Measurements from ENCODE around the gene RAB8A. TPM values are rescaled to one million over a fixed set of nuclear protein-coding genes. Genes with fewer than 3 reads are reported as not detected.

The RAB8A gene
- polyA plus RNA-seq, 3 donors, result 109 to 124 (median 114) TPM

DNA sequence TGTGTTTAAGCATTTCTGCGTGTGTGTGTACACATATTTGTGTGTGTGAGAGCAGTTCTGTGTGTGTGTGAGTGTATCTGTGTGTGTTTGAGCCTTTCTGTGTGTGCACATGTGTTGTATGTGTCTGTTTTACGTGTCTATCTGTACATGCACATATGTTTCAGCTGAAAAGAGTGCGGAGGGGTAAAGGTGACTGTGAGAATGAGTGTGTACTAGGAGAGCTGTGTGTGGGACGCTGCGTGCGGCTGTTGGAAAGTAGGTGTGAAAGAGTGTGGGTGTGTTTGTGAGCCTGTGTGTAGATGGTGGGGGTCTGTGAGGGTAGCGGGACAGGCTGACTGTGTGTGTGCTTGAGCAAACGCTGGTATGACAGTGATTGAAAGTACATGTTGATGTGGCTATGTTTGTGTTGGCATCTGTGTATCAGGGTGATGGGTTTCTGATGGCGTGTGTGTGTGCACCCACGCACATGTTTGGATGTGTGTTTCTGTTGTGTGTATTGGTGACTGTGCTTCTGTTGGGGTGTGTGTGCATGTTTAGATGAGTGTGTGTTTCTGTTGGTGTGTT is 42.9 kb upstream of the RAB8A start:
- Histone ChIP-seq H3K4me1 (ENCODE audit: control insufficient read depth in 1 of 2, insufficient read depth in 2 of 2, low read length in 2 of 2) (peaks cover 15 to 18% of the 10 kb centered on the region in 2 donors), H3K27ac (ENCODE audit: low read depth in 1 of 2, low read length in 2 of 2) (no peak overlapping the region), H3K4me3 (replicated peaks in 1 of 3; ENCODE audit: low read depth in 2 of 3, low read length in 3 of 3) (no peak overlapping the region)

GRCh38 chr19:16069813-16070365 is 41.8 kb upstream of the RAB8A start:
- peak overlapping the region in 1 of 3 experiments; percentile 46 for H3K4me3 ChIP-seq (replicated peaks in 1 of 3; ENCODE audit: low read depth in 2 of 3, low read length in 3 of 3)
- Mint-ChIP-seq H3K4me1 (peaks cover 15% of the 10 kb centered on the region), H3K27ac (peak overlapping the region in 4 of 7 donors; percentile 47 to 84 (median 66)), H3K4me3 (peak overlapping the region; percentile 47 to 73), H3K27me3 (ENCODE audit: low read depth in 3 of 3) (no peaks in the 10 kb centered on the region), H3K36me3 (no peaks in the 10 kb centered on the region), H3K9me3 (no peaks in the 10 kb centered on the region)
- no peaks in the 10 kb centered on the region for H3K27me3 ChIP-seq (ENCODE audit: control insufficient read depth in 2 of 2, insufficient read depth in 2 of 2, low read length in 2 of 2)
- no peaks in the 10 kb centered on the region for H3K79me2 ChIP-seq (ENCODE audit: insufficient read depth, low read length)
- H3K36me3 ChIP-seq (replicated peaks in 1 of 2; ENCODE audit: control insufficient read depth in 1 of 2, insufficient read depth in 2 of 2, low read length in 2 of 2), result no peaks in the 10 kb centered on the region
- no peak for TF ChIP-seq CTCF (IDR thresholded peaks at IDR 0.05)
- intact Hi-C loops (cut with micrococcal nuclease), result loop anchor here (5.0 to 10.0 kb wide), 2 partner anchors 112 to 315 kb away; no protein-coding TSS in a partner anchor
- no peak for DNase-seq
- peak overlapping the region; percentile 52 for H3K4me2 ChIP-seq (replicated peaks; ENCODE audit: extremely low read depth, low read length, poor library complexity, severe bottlenecking)
- peak overlapping the region; percentile 15 to 72 for H3K27ac ChIP-seq (ENCODE audit: low read depth in 1 of 2, low read length in 2 of 2)
- WGBS (ENCODE audit: insufficient coverage), result 96% methylated on average over 9 of the region's 10 CpGs
- peak overlapping the region; percentile 34 for H3K9ac ChIP-seq (ENCODE audit: insufficient read depth, low read length, poor library complexity, severe bottlenecking)
- H3K9me3 ChIP-seq (replicated peaks in 1 of 2; ENCODE audit: control insufficient read depth in 1 of 2, insufficient read depth in 1 of 2, low read length in 2 of 2), result no peaks in the 10 kb centered on the region
- peaks cover 15 to 17% of the 10 kb centered on the region in 2 donors for H3K4me1 ChIP-seq (ENCODE audit: control insufficient read depth in 1 of 2, insufficient read depth in 2 of 2, low read length in 2 of 2)
- H2AFZ ChIP-seq (ENCODE audit: insufficient read depth, low read depth, low read length, poor library complexity, severe bottlenecking), result peak overlapping the region; percentile 82
- no peaks in the 10 kb centered on the region for H4K20me1 ChIP-seq (ENCODE audit: insufficient read depth, low read length)

More for the DNA sequence above, 42.9 kb upstream of the RAB8A start:
- no peak overlapping the region for H3K4me3 Mint-ChIP-seq
- intact Hi-C loops (cut with micrococcal nuclease), result loop anchor here in 1 of 2 donors (5.0 to 10.0 kb wide), 2 partner anchors 114 to 316 kb away; no protein-coding TSS in a partner anchor
- no peaks in the 10 kb centered on the region for H4K20me1 ChIP-seq (ENCODE audit: insufficient read depth, low read length)
- H3K27me3 ChIP-seq (ENCODE audit: control insufficient read depth in 2 of 2, insufficient read depth in 2 of 2, low read length in 2 of 2), result no peaks in the 10 kb centered on the region
- H3K36me3 Mint-ChIP-seq, result no peaks in the 10 kb centered on the region
- no peaks in the 10 kb centered on the region for H3K36me3 ChIP-seq (replicated peaks in 1 of 2; ENCODE audit: control insufficient read depth in 1 of 2, insufficient read depth in 2 of 2, low read length in 2 of 2)
- no peak overlapping the region for H3K4me2 ChIP-seq (replicated peaks; ENCODE audit: extremely low read depth, low read length, poor library complexity, severe bottlenecking)
- no peak overlapping the region for H2AFZ ChIP-seq (ENCODE audit: insufficient read depth, low read depth, low read length, poor library complexity, severe bottlenecking)
- TF ChIP-seq CTCF (IDR thresholded peaks at IDR 0.05), result no peak
- no peak overlapping the region for H3K27ac Mint-ChIP-seq
- no peaks in the 10 kb centered on the region for H3K9me3 ChIP-seq (replicated peaks in 1 of 2; ENCODE audit: control insufficient read depth in 1 of 2, insufficient read depth in 1 of 2, low read length in 2 of 2)
- H3K4me1 Mint-ChIP-seq, result peaks cover 16% of the 10 kb centered on the region
- no peak for DNase-seq
- no peaks in the 10 kb centered on the region for H3K9me3 Mint-ChIP-seq
- no peaks in the 10 kb centered on the region for H3K79me2 ChIP-seq (ENCODE audit: insufficient read depth, low read length)
- no peaks in the 10 kb centered on the region for H3K27me3 Mint-ChIP-seq (ENCODE audit: low read depth in 3 of 3)
- H3K9ac ChIP-seq (ENCODE audit: insufficient read depth, low read length, poor library complexity, severe bottlenecking), result no peak overlapping the region
- 95% methylated on average over 9 of the region's 10 CpGs for whole genome bisulfite sequencing (ENCODE audit: insufficient coverage)
